Trophoblast cell (in vitro differentiated cells and primary cell): Measurements from ENCODE around the gene MXRA8.

Experiments
- DNase-seq, 2 donors: peaks; one replicate each; pipeline ENCODE4 v3.0.0-alpha.2; 2016
- H2AFZ ChIP-seq: 2 replicates; pipeline ENCODE4 v1.6.1; 2013; ENCODE audit warnings: low read length, moderate library complexity, mild to moderate bottlenecking; ENCODE audit not compliant: insufficient read depth, poor library complexity
- H2AK5ac ChIP-seq: 2 replicates; pipeline ENCODE4 v1.6.1; 2013; ENCODE audit warnings: mild to moderate bottlenecking, low read length
- H2BK120ac ChIP-seq: 2 replicates; pipeline ENCODE4 v1.6.1; 2013; ENCODE audit warnings: low read length, mild to moderate bottlenecking, moderate library complexity; ENCODE audit not compliant: insufficient read depth, poor library complexity
- H2BK12ac ChIP-seq: 2 replicates; pipeline ENCODE4 v1.6.1; 2013; ENCODE audit warnings: mild to moderate bottlenecking, low read length, moderate library complexity
- H2BK5ac ChIP-seq: 2 replicates; pipeline ENCODE4 v1.6.1; 2013; ENCODE audit warnings: low read length, low read depth, moderate library complexity, mild to moderate bottlenecking; ENCODE audit not compliant: poor library complexity
- H3K14ac ChIP-seq: 2 replicates; pipeline ENCODE4 v1.6.1; 2013; ENCODE audit warnings: mild to moderate bottlenecking, low read length
- H3K18ac ChIP-seq: 2 replicates; pipeline ENCODE4 v1.6.1; 2013; ENCODE audit warnings: mild to moderate bottlenecking, low read length
- H3K23ac ChIP-seq: 2 replicates; pipeline ENCODE4 v1.6.1; 2013; ENCODE audit warnings: low read length
- H3K27ac ChIP-seq: 2 replicates; pipeline ENCODE4 v1.5.1; 2013; ENCODE audit warnings: low read depth, mild to moderate bottlenecking, inconsistent platforms, low read length, moderate library complexity
- H3K27me3 ChIP-seq: 2 replicates; pipeline ENCODE4 v1.6.1; 2013; ENCODE audit warnings: inconsistent platforms, mild to moderate bottlenecking, low read length, moderate library complexity; ENCODE audit not compliant: insufficient read depth
- H3K36me3 ChIP-seq, 2 experiments: 1 replicate in 1 of 2; 2 replicates in 1 of 2; pipeline ENCODE4 v1.6.1; 2013; ENCODE audit warnings: low read length in 2 of 2, mild to moderate bottlenecking in 2 of 2, moderate library complexity in 1 of 2; ENCODE audit not compliant: insufficient read depth in 2 of 2, control insufficient read depth in 1 of 2
- H3K4ac ChIP-seq: 2 replicates; pipeline ENCODE4 v1.6.1; 2013; ENCODE audit warnings: low read depth, mild to moderate bottlenecking, low read length, moderate library complexity
- H3K4me1 ChIP-seq, 2 experiments: 1 replicate in 1 of 2; 2 replicates in 1 of 2; pipeline ENCODE4 v1.6.1; 2013; ENCODE audit warnings: low read length in 2 of 2, mild to moderate bottlenecking in 2 of 2, moderate library complexity in 1 of 2; ENCODE audit not compliant: insufficient read depth in 2 of 2, control insufficient read depth in 1 of 2
- H3K4me2 ChIP-seq: 2 replicates; pipeline ENCODE4 v1.6.1; 2013; ENCODE audit warnings: inconsistent platforms, mild to moderate bottlenecking, low read length, moderate library complexity
- H3K4me3 ChIP-seq: 2 replicates; pipeline ENCODE4 v1.5.1; 2013; ENCODE audit warnings: mild to moderate bottlenecking, low read depth, low read length, inconsistent platforms
- H3K79me1 ChIP-seq: one replicate; pipeline ENCODE4 v1.6.1; 2013; ENCODE audit warnings: low read length
- H3K79me2 ChIP-seq: 2 replicates; pipeline ENCODE4 v1.6.1; 2013; ENCODE audit warnings: low read length, mild to moderate bottlenecking; ENCODE audit not compliant: control insufficient read depth, insufficient read depth, poor library complexity
- H3K9ac ChIP-seq: 2 replicates; pipeline ENCODE4 v1.6.1; 2013; ENCODE audit warnings: mild to moderate bottlenecking, low read length
- H3K9me3 ChIP-seq: 2 replicates; pipeline ENCODE4 v1.6.1; 2013; ENCODE audit warnings: low read depth, mild to moderate bottlenecking, control low read depth, inconsistent platforms, low read length; ENCODE audit not compliant: insufficient read depth
- H4K12ac ChIP-seq: 2 replicates; pipeline ENCODE4 v1.6.1; 2013; ENCODE audit warnings: low read depth, mild to moderate bottlenecking, low read length, moderate library complexity
- H4K8ac ChIP-seq: 2 replicates; pipeline ENCODE4 v1.6.1; 2013; ENCODE audit warnings: low read depth, mild to moderate bottlenecking, low read length, moderate library complexity
- H4K91ac ChIP-seq: one replicate; pipeline ENCODE4 v1.6.1; 2013; ENCODE audit warnings: low read depth, mild to moderate bottlenecking, low read length, moderate library complexity
- WGBS: extraction: QIAGEN DNeasy Blood & Tissue Kit; methylation state at CpG from one replicate; pipeline ENCODE4 v1.1.7; 2013; ENCODE audit warnings: missing lambda C conversion rate; ENCODE audit not compliant: insufficient read length, insufficient coverage; ENCODE audit errors: extremely low coverage; 5-methylcytosine and 5-hydroxymethylcytosine counted together

Gene MXRA8

GRCh38 chr1:1401457-1402010 lies 43.2 kb upstream of the MXRA8 start:
- H3K4me1 ChIP-seq = peaks cover 22 to 23% of the 10 kb centered on the region in 2 experiments
- H3K23ac ChIP-seq = no peak overlapping the region
- no peak overlapping the region for H2AFZ ChIP-seq
- no peak overlapping the region for H3K18ac ChIP-seq
- no peaks in the 10 kb centered on the region for H3K9me3 ChIP-seq
- H2BK120ac ChIP-seq = no peak overlapping the region
- peak overlapping the region; percentile 22 for H3K4ac ChIP-seq
- no peak overlapping the region for H4K8ac ChIP-seq
- H3K4me2 ChIP-seq = no peak overlapping the region
- H3K36me3 ChIP-seq = peaks cover 58 to 63% of the 10 kb centered on the region in 2 experiments
- H2AK5ac ChIP-seq = no peak overlapping the region
- peaks cover 14% of the 10 kb centered on the region for H3K79me1 ChIP-seq
- H3K9ac ChIP-seq = no peak overlapping the region
- no CpG with 5 or more reads among the region's 7 CpGs for WGBS
- no peak overlapping the region for H3K27ac ChIP-seq
- DNase-seq = no peak
- H3K27me3 ChIP-seq = no peaks in the 10 kb centered on the region
- no peak overlapping the region for H3K14ac ChIP-seq
- H3K4me3 ChIP-seq = no peak overlapping the region
- H4K12ac ChIP-seq = peak overlapping the region; percentile 10
- no peak overlapping the region for H2BK12ac ChIP-seq
- no peak overlapping the region for H4K91ac ChIP-seq
- peaks cover 23% of the 10 kb centered on the region for H3K79me2 ChIP-seq
- H2BK5ac ChIP-seq = no peak overlapping the region

DNA sequence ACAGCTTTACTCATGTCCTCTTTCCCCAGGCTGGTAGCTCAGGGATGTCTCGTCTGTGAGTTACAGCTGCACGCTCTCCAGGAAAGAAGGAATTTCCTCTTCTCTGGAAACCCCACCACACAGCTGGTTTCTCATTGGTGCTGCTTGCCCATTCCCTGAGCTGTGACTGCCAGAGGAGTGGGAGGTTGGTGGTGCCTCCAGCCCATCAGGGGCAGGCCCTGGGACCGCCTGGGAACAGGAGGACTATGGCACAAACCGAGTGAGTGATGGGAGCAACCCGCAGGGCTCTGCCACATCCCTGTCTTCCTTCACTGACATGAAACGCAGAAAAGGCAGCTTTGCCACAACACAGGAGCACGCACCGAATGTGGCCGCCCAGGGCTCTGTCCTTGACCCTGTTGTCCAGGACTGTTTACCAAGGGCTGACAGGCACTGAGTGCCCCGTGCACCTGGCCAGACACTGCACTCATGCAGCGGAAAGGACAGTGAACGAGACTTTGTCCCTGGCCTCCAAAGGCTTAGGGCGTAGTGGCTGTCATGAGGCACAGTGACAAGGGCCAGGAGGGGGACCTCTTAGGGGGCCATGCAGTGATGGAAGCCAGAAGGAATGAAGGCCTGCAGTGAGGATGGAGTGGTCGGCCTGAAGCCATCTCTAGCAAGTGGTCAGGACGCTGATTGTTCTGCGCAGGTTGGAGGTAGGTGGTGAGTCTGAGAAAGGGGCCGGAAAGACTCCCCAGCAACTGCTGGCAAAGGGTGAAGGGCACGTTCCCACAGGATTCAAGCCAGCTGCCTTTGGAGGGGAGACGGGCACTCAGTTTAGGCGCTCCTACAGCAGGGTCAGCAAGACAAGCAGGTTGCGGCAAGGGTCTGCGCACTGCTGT lies 42.5 kb upstream of the MXRA8 start:
- H3K36me3 ChIP-seq = peaks cover 54 to 59% of the 10 kb centered on the region in 2 experiments
- H2AFZ ChIP-seq = no peak overlapping the region
- no peaks in the 10 kb centered on the region for H3K27me3 ChIP-seq
- no peak overlapping the region for H3K9ac ChIP-seq
- H2AK5ac ChIP-seq = no peak overlapping the region
- no peak for DNase-seq
- peak overlapping the region; percentile 64 for H3K4me2 ChIP-seq
- H3K4me1 ChIP-seq = peaks cover 17 to 18% of the 10 kb centered on the region in 2 experiments
- no peak overlapping the region for H2BK12ac ChIP-seq
- peaks cover 12% of the 10 kb centered on the region for H3K79me1 ChIP-seq
- H2BK120ac ChIP-seq = no peak overlapping the region
- no CpG with 5 or more reads among the region's 22 CpGs for WGBS
- H4K91ac ChIP-seq = peak overlapping the region; percentile 95
- no peak overlapping the region for H3K18ac ChIP-seq
- H3K27ac ChIP-seq = no peak overlapping the region
- peak overlapping the region; percentile 22 for H3K4ac ChIP-seq
- no peak overlapping the region for H3K23ac ChIP-seq
- H3K9me3 ChIP-seq = no peaks in the 10 kb centered on the region
- peak overlapping the region; percentile 62 for H4K12ac ChIP-seq
- H3K14ac ChIP-seq = no peak overlapping the region
- H2BK5ac ChIP-seq = no peak overlapping the region
- peaks cover 20% of the 10 kb centered on the region for H3K79me2 ChIP-seq
- H3K4me3 ChIP-seq = peak overlapping the region; percentile 90
- H4K8ac ChIP-seq = peak overlapping the region; percentile 2

- peak overlapping the region; percentile 95 for H4K8ac ChIP-seq
- H3K4me3 ChIP-seq = peak overlapping the region; percentile 90
- H2AK5ac ChIP-seq = peak overlapping the region; percentile 83
- H3K4me2 ChIP-seq = peak overlapping the region; percentile 64
- H2AFZ ChIP-seq = peak overlapping the region; percentile 88
- no peak for DNase-seq
- H3K79me1 ChIP-seq = peaks cover 12% of the 10 kb centered on the region
- peaks cover 17 to 18% of the 10 kb centered on the region in 2 experiments for H3K4me1 ChIP-seq
- H3K9me3 ChIP-seq = no peaks in the 10 kb centered on the region
- no peaks in the 10 kb centered on the region for H3K27me3 ChIP-seq
- peak overlapping the region; percentile 95 for H4K91ac ChIP-seq
- peak overlapping the region; percentile 74 for H3K27ac ChIP-seq
- peak overlapping the region; percentile 95 for H3K9ac ChIP-seq
- H4K12ac ChIP-seq = peak overlapping the region; percentile 62
- H2BK12ac ChIP-seq = no peak overlapping the region
- H2BK5ac ChIP-seq = peak overlapping the region; percentile 88
- H3K18ac ChIP-seq = peak overlapping the region; percentile 96
- H3K14ac ChIP-seq = peak overlapping the region; percentile 74
- peaks cover 20% of the 10 kb centered on the region for H3K79me2 ChIP-seq
- WGBS = no CpG with 5 or more reads among the region's 34 CpGs
- no peak overlapping the region for H3K23ac ChIP-seq
- H2BK120ac ChIP-seq = peak overlapping the region; percentile 33
- H3K4ac ChIP-seq = peak overlapping the region; percentile 6
- peaks cover 56 to 60% of the 10 kb centered on the region in 2 experiments for H3K36me3 ChIP-seq
Measured at GRCh38 chr1:1399872-1400575, 41.7 kb upstream of the MXRA8 start.

DNA sequence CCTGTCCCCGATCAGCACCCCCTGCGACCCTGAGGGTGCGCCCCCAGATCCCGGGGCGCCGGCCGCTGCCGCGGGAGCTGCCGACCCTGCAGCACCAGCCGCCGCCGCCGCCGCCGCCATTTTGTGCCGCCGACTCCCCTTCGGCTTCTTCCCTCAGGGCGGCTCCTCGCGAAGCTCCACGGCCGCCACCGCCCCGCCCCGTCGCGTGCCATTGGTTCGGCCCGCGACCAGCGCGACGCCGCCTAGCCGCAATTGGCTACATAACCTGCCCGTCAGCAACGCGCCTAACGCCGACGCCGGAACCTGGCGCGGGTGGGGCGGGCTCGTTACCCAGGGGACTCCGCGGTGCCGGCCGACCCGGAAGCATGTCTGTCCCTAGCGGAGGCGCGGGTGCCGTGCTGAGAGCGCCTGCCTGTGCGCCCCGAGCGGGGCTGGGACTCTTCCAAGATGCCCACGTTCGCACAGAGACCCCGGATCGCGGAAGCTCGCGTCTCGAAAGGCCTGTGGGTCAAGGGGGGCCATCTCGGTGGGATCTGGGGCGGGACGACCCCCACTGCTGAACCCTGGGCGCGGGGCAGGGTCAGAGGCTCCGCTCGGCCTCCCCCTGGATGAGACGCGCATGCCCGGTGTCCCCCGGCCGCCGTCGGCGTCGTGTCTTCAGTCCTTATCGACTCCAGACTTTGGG lies 41.0 kb upstream of the MXRA8 start, which contains the start of gene CCNL2:
TSS of gene CCNL2 (minus strand) at position 149 of the 685 bp plus-strand sequence. CDS start at position 120, 29 bp downstream.
- no CpG with 5 or more reads among the region's 86 CpGs for WGBS
- H3K4me2 ChIP-seq = peak within 1 kb of the TSS; percentile 96

More for the DNA sequence above, 41.0 kb upstream of the MXRA8 start, which contains the start of gene CCNL2:
- peak within 1 kb of the TSS; percentile 88 for H2AFZ ChIP-seq
- no peaks in the 10 kb centered on the region for H3K27me3 ChIP-seq
- peaks cover 20% of the 10 kb centered on the region for H3K79me2 ChIP-seq
- H3K23ac ChIP-seq = no peak within 1 kb of the TSS
- H2BK5ac ChIP-seq = peak within 1 kb of the TSS; percentile 88
- H3K4ac ChIP-seq = peak within 1 kb of the TSS; percentile 100
- H3K14ac ChIP-seq = peak within 1 kb of the TSS; percentile 99
- H3K18ac ChIP-seq = peak within 1 kb of the TSS; percentile 97
- H2AK5ac ChIP-seq = peak within 1 kb of the TSS; percentile 99
- peak within 1 kb of the TSS; percentile 95 for H2BK120ac ChIP-seq
- H2BK12ac ChIP-seq = peak within 1 kb of the TSS; percentile 16
- peak within 1 kb of the TSS; percentile 98 for H4K8ac ChIP-seq
- peak within 1 kb of the TSS; percentile 100 for H3K9ac ChIP-seq
- H3K36me3 ChIP-seq = peaks cover 57 to 59% of the 10 kb centered on the region in 2 experiments
- peak within 1 kb of the TSS; percentile 98 for H4K91ac ChIP-seq
- peak within 1 kb of the TSS; percentile 99 for H4K12ac ChIP-seq
- peak; percentile 99 to 100 for DNase-seq
- H3K4me3 ChIP-seq = peak within 1 kb of the TSS; percentile 99
- peak within 1 kb of the TSS; percentile 74 for H3K27ac ChIP-seq
- H3K79me1 ChIP-seq = peaks cover 12% of the 10 kb centered on the region
- peaks cover 17 to 18% of the 10 kb centered on the region in 2 experiments for H3K4me1 ChIP-seq
- H3K9me3 ChIP-seq = no peaks in the 10 kb centered on the region
